ENCODE measurements around the gene GDPGP1. TPM values are rescaled to one million over a fixed set of nuclear protein-coding genes. Genes with fewer than 3 reads are reported as not detected.

GDPGP1 gene
- total RNA-seq, 1 donor from 2014 or later, result 4.1 TPM

- H3K36me3 Mint-ChIP-seq (ENCODE audit: low read depth, unreplicated experiment), result peaks cover 5% of the 10 kb centered on the region
- no peak overlapping the region for H3K4me3 Mint-ChIP-seq (ENCODE audit: unreplicated experiment)
- FAIRE-seq, result no peak
- H3K27me3 Mint-ChIP-seq (ENCODE audit: low read depth, unreplicated experiment), result peaks cover 4% of the 10 kb centered on the region
- H3K4me1 ChIP-seq (ENCODE audit: insufficient read depth, low read length), result peaks cover 28% of the 10 kb centered on the region
- H3K79me2 ChIP-seq (ENCODE audit: insufficient read depth, low read length), result peaks cover 12% of the 10 kb centered on the region
- no peak overlapping the region for H3K27ac Mint-ChIP-seq (ENCODE audit: unreplicated experiment)
- peaks cover 5% of the 10 kb centered on the region for H3K9me3 Mint-ChIP-seq (ENCODE audit: unreplicated experiment)
- DNase-seq (ENCODE audit: low read depth), result no peak
- no peaks in the 10 kb centered on the region for H3K27me3 ChIP-seq (ENCODE audit: insufficient read depth, low read length)
- no peak overlapping the region for H3K27ac ChIP-seq (ENCODE audit: low read depth, low read length)
- H3K36me3 ChIP-seq (ENCODE audit: insufficient read depth, low read length), result no peaks in the 10 kb centered on the region
- no peak for TF ChIP-seq EZH2 (IDR thresholded peaks at IDR 0.05; ENCODE audit: insufficient read depth, low read length)
- TF ChIP-seq CTCF (IDR thresholded peaks at IDR 0.05; ENCODE audit: insufficient read depth, low read depth, low read length), result no peak
- peaks cover 3% of the 10 kb centered on the region for H3K4me1 Mint-ChIP-seq (ENCODE audit: low read depth, unreplicated experiment)
- peaks cover 15% of the 10 kb centered on the region for H4K20me1 ChIP-seq (ENCODE audit: insufficient read depth, low read length)
- H2AFZ ChIP-seq (ENCODE audit: low read depth, low read length), result no peak overlapping the region
- H3K9me3 ChIP-seq (ENCODE audit: insufficient read depth, low read depth, low read length), result no peaks in the 10 kb centered on the region
- no peak overlapping the region for H3K4me3 ChIP-seq (ENCODE audit: insufficient read depth, low read depth, low read length)
- no peak overlapping the region for H3K4me2 ChIP-seq (ENCODE audit: low read length)
- no peak overlapping the region for H3K9ac ChIP-seq (ENCODE audit: low read length)
Observed at GRCh38 chr15:90208356-90208755, 25.7 kb upstream of the GDPGP1 start.

- Histone ChIP-seq H3K36me3 (ENCODE audit: insufficient read depth, low read length) (no peaks in the 10 kb centered on the region), H3K9me3 (ENCODE audit: insufficient read depth, low read depth, low read length) (no peaks in the 10 kb centered on the region), H3K27me3 (ENCODE audit: insufficient read depth, low read length) (no peaks in the 10 kb centered on the region), H3K4me1 (ENCODE audit: insufficient read depth, low read length) (peaks cover 26% of the 10 kb centered on the region), H3K4me2 (ENCODE audit: low read length) (no peak overlapping the region), H2AFZ (ENCODE audit: low read depth, low read length) (no peak overlapping the region), H4K20me1 (ENCODE audit: insufficient read depth, low read length) (peaks cover 4% of the 10 kb centered on the region), H3K79me2 (ENCODE audit: insufficient read depth, low read length) (no peaks in the 10 kb centered on the region), H3K4me3 (ENCODE audit: insufficient read depth, low read depth, low read length) (no peak overlapping the region), H3K9ac (ENCODE audit: low read length) (no peak overlapping the region), H3K27ac (ENCODE audit: low read depth, low read length) (no peak overlapping the region)
- DNase-seq (ENCODE audit: low read depth), result no peak
- Mint-ChIP-seq H3K27me3 (ENCODE audit: low read depth, unreplicated experiment) (no peaks in the 10 kb centered on the region), H3K4me3 (ENCODE audit: unreplicated experiment) (no peak overlapping the region), H3K36me3 (ENCODE audit: low read depth, unreplicated experiment) (peaks cover 5% of the 10 kb centered on the region), H3K4me1 (ENCODE audit: low read depth, unreplicated experiment) (peaks cover 3% of the 10 kb centered on the region), H3K9me3 (ENCODE audit: unreplicated experiment) (peaks cover 5% of the 10 kb centered on the region), H3K27ac (ENCODE audit: unreplicated experiment) (no peak overlapping the region)
- FAIRE-seq, result no peak
- TF ChIP-seq CTCF (IDR thresholded peaks at IDR 0.05; ENCODE audit: insufficient read depth, low read depth, low read length) (no peak), EZH2 (IDR thresholded peaks at IDR 0.05; ENCODE audit: insufficient read depth, low read length) (no peak)
Observed at GRCh38 chr15:90209591-90209990, 24.4 kb upstream of the GDPGP1 start.

- no peak overlapping the region for H3K4me2 ChIP-seq (ENCODE audit: low read length)
- H3K4me3 Mint-ChIP-seq (ENCODE audit: unreplicated experiment), result no peak overlapping the region
- H3K4me1 ChIP-seq (ENCODE audit: insufficient read depth, low read length), result peaks cover 26% of the 10 kb centered on the region
- peaks cover 5% of the 10 kb centered on the region for H3K9me3 Mint-ChIP-seq (ENCODE audit: unreplicated experiment)
- H3K9me3 ChIP-seq (ENCODE audit: insufficient read depth, low read depth, low read length), result no peaks in the 10 kb centered on the region
- H3K27me3 ChIP-seq (ENCODE audit: insufficient read depth, low read length), result no peaks in the 10 kb centered on the region
- no peak overlapping the region for H3K9ac ChIP-seq (ENCODE audit: low read length)
- no peaks in the 10 kb centered on the region for H3K79me2 ChIP-seq (ENCODE audit: insufficient read depth, low read length)
- no peak overlapping the region for H3K4me3 ChIP-seq (ENCODE audit: insufficient read depth, low read depth, low read length)
- no peak overlapping the region for H2AFZ ChIP-seq (ENCODE audit: low read depth, low read length)
- no peak for FAIRE-seq
- TF ChIP-seq EZH2 (IDR thresholded peaks at IDR 0.05; ENCODE audit: insufficient read depth, low read length) (no peak), CTCF (IDR thresholded peaks at IDR 0.05; ENCODE audit: insufficient read depth, low read depth, low read length) (no peak)
- H3K27ac Mint-ChIP-seq (ENCODE audit: unreplicated experiment), result no peak overlapping the region
- no peaks in the 10 kb centered on the region for H3K36me3 ChIP-seq (ENCODE audit: insufficient read depth, low read length)
- H3K36me3 Mint-ChIP-seq (ENCODE audit: low read depth, unreplicated experiment), result peaks cover 5% of the 10 kb centered on the region
- no peaks in the 10 kb centered on the region for H3K27me3 Mint-ChIP-seq (ENCODE audit: low read depth, unreplicated experiment)
- peaks cover 3% of the 10 kb centered on the region for H3K4me1 Mint-ChIP-seq (ENCODE audit: low read depth, unreplicated experiment)
- H4K20me1 ChIP-seq (ENCODE audit: insufficient read depth, low read length), result no peaks in the 10 kb centered on the region
- DNase-seq (ENCODE audit: low read depth), result no peak
- no peak overlapping the region for H3K27ac ChIP-seq (ENCODE audit: low read depth, low read length)
Observed at GRCh38 chr15:90210593-90210992, 23.4 kb upstream of the GDPGP1 start.
